ENCODE results near the gene KCNJ8. TPM values are rescaled to one million over a fixed set of nuclear protein-coding genes. Genes with fewer than 3 reads are reported as not detected.
A peak's percentile ranks its signal among the peaks of the same experiment; 100 is the strongest.

Gene KCNJ8
- 27.8 TPM for total RNA-seq

GRCh38 chr12:21774358-21775132 lies at the start of gene KCNJ8:
TSS of gene KCNJ8 (minus strand) at chr12:21774706. CDS start at chr12:21773616, 1,090 bp downstream.
- H3K27ac ChIP-seq = peak within 1 kb of the TSS; percentile 68 to 80
- DNase-seq (ENCODE audit: low spot score in 2 of 2) = peak; percentile 58 to 91
- peak within 1 kb of the TSS; percentile 49 to 79 for H3K4me3 ChIP-seq
- no peak for TF ChIP-seq CTCF (IDR thresholded peaks at IDR 0.05)
- H3K9me3 ChIP-seq = no peaks in the 10 kb centered on the region
- intact Hi-C loops (cut with DNase I) = loop anchor here (1.0 to 10.0 kb wide), 6 partner anchors 43 to 340 kb away; partner anchors contain the start of genes ABCC9, CMAS, GOLT1B and PYROXD1
- no peaks in the 10 kb centered on the region for H3K36me3 ChIP-seq
- H3K27me3 ChIP-seq = no peaks in the 10 kb centered on the region
- no peaks in the 10 kb centered on the region for H3K4me1 ChIP-seq

GRCh38 chr12:21823581-21823980 lies 49.1 kb upstream of the KCNJ8 start:
- intact Hi-C loops (cut with DNase I) = no loop called here

GRCh38 chr12:21819678-21820077 lies 45.2 kb upstream of the KCNJ8 start:
- H3K27ac ChIP-seq = no peak overlapping the region
- H3K9me3 ChIP-seq = no peaks in the 10 kb centered on the region
- no peaks in the 10 kb centered on the region for H3K27me3 ChIP-seq
- intact Hi-C loops (cut with DNase I) = loop anchor here (5.0 kb wide), 1 partner anchor 42 kb away; no protein-coding TSS in a partner anchor
- H3K4me1 ChIP-seq = peaks cover 3 to 5% of the 10 kb centered on the region in 2 donors
- TF ChIP-seq CTCF (IDR thresholded peaks at IDR 0.05) = no peak
- H3K4me3 ChIP-seq = no peak overlapping the region
- no peaks in the 10 kb centered on the region for H3K36me3 ChIP-seq
- no peak for DNase-seq (ENCODE audit: low spot score in 2 of 2)

More at GRCh38 chr12:21823581-21823980, 49.1 kb upstream of the KCNJ8 start:
- Histone ChIP-seq H3K9me3 (no peaks in the 10 kb centered on the region), H3K36me3 (no peaks in the 10 kb centered on the region), H3K27me3 (no peaks in the 10 kb centered on the region), H3K27ac (peak overlapping the region; percentile 10 to 29), H3K4me3 (peak overlapping the region in 1 of 2 donors; percentile 38), H3K4me1 (no peaks in the 10 kb centered on the region)
- TF ChIP-seq CTCF (IDR thresholded peaks at IDR 0.05) = no peak
- DNase-seq (ENCODE audit: low spot score in 2 of 2) = peak; percentile 9 to 70

GRCh38 chr12:21819236-21819635 lies 44.7 kb upstream of the KCNJ8 start:
- no peak overlapping the region for H3K4me3 ChIP-seq
- peaks cover 3 to 6% of the 10 kb centered on the region in 2 donors for H3K4me1 ChIP-seq
- no peaks in the 10 kb centered on the region for H3K27me3 ChIP-seq
- H3K9me3 ChIP-seq = no peaks in the 10 kb centered on the region
- intact Hi-C loops (cut with DNase I) = loop anchor here (5.0 kb wide), 1 partner anchor 42 kb away; no protein-coding TSS in a partner anchor
- no peaks in the 10 kb centered on the region for H3K36me3 ChIP-seq
- no peak for TF ChIP-seq CTCF (IDR thresholded peaks at IDR 0.05)
- H3K27ac ChIP-seq = no peak overlapping the region
- DNase-seq (ENCODE audit: low spot score in 2 of 2) = no peak

- DNase-seq (ENCODE audit: low spot score in 2 of 2) = no peak
- Histone ChIP-seq H3K27ac (no peak overlapping the region), H3K27me3 (no peaks in the 10 kb centered on the region), H3K4me3 (no peak overlapping the region), H3K36me3 (no peaks in the 10 kb centered on the region), H3K9me3 (no peaks in the 10 kb centered on the region), H3K4me1 (peaks cover 3 to 6% of the 10 kb centered on the region in 2 donors)
- TF ChIP-seq CTCF (IDR thresholded peaks at IDR 0.05) = no peak
- intact Hi-C loops (cut with DNase I) = loop anchor here (5.0 kb wide), 1 partner anchor 41 kb away; no protein-coding TSS in a partner anchor
These were observed 44.1 kb upstream of the KCNJ8 start for GRCh38 chr12:21818627-21819026.
